Loucy (cell line): ENCODE results near the gene SVEP1.

Experiments
- CTCF ChIP-seq: fragments of 200-600 bp; sonication (generic); conservative IDR thresholded peaks from 2 replicates; pipeline ENCODE4 v1.5.1; 2014; ENCODE audit warnings: mild to moderate bottlenecking, antibody characterized with exemption, low read length
- EZH2phosphoT487 ChIP-seq: fragments of 200-600 bp; IDR thresholded peaks from 2 replicates; pipeline ENCODE4 v1.6.1; 2018; ENCODE audit warnings: antibody characterized with exemption, mild to moderate bottlenecking, moderate library complexity, borderline replicate concordance

GRCh38 chr9:110340306-110340705 lies 239.2 kb downstream of the SVEP1 start:
- TF ChIP-seq CTCF (peak; percentile 54), EZH2phosphoT487 (no peak)
